ENCODE results near the gene SPTBN4.
"Not testable (repeated sequence)": the region's sequence is repeated elsewhere in the genome, so short reads cannot be mapped to it uniquely, and the experiment has no call there.

The SPTBN4 gene

DNA sequence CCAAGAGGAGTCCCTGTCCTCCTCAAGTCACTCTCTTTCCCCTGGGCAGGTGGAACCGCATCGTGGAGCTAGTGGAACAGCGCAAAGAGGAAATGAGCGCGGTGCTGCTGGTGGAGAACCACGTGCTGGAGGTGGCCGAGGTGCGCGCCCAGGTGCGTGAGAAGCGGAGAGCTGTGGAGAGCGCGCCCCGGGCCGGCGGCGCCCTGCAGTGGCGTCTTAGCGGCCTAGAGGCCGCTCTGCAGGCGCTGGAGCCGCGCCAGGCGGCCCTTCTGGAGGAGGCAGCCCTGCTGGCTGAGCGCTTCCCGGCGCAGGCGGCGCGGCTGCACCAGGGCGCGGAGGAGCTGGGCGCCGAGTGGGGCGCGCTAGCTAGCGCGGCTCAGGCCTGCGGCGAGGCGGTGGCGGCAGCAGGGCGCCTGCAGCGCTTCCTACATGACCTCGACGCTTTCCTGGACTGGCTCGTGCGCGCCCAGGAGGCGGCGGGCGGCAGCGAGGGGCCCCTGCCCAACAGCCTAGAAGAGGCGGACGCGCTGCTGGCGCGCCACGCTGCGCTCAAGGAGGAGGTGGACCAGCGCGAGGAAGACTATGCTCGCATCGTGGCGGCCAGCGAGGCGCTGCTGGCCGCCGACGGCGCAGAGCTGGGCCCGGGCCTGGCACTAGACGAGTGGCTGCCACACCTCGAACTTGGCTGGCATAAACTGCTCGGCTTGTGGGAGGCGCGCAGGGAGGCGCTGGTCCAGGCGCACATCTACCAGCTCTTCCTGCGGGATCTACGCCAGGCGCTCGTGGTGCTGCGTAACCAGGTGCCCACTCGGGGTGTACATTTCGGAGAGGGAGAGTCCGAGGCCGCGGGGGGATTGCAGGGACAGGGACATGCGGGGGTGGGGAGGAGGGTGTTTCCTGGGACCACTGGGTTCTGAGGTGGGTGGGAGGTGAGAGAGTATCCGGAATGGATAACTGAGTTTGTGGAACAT is 52.8 kb downstream of the SPTBN4 start:
- TF ChIP-seq EZH2phosphoT487 (IDR thresholded peaks at IDR 0.05; ENCODE audit: low read length) (no peak), EZH2 (optimal IDR thresholded peaks at IDR 0.05; ENCODE audit: low read depth, low read length) (no peak)
- TF ChIP-seq, protein P1, sequence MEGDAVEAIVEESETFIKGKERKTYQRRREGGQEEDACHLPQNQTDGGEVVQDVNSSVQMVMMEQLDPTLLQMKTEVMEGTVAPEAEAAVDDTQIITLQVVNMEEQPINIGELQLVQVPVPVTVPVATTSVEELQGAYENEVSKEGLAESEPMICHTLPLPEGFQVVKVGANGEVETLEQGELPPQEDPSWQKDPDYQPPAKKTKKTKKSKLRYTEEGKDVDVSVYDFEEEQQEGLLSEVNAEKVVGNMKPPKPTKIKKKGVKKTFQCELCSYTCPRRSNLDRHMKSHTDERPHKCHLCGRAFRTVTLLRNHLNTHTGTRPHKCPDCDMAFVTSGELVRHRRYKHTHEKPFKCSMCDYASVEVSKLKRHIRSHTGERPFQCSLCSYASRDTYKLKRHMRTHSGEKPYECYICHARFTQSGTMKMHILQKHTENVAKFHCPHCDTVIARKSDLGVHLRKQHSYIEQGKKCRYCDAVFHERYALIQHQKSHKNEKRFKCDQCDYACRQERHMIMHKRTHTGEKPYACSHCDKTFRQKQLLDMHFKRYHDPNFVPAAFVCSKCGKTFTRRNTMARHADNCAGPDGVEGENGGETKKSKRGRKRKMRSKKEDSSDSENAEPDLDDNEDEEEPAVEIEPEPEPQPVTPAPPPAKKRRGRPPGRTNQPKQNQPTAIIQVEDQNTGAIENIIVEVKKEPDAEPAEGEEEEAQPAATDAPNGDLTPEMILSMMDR (IDR thresholded peaks at IDR 0.05; ENCODE audit: low read length) = no peak
- Histone ChIP-seq H3K27me3 (replicated peaks; ENCODE audit: insufficient read depth, low read length) (peaks cover 55% of the 10 kb centered on the region), H3K9ac (ENCODE audit: low read length) (no peak overlapping the region), H3K79me2 (ENCODE audit: low read length) (no peaks in the 10 kb centered on the region), H3K9me2 (replicated peaks; ENCODE audit: insufficient read depth, low read length) (no peaks in the 10 kb centered on the region), H2AFZ (ENCODE audit: low read length) (no peak overlapping the region), H3K4me2 (ENCODE audit: low read depth, low read length) (no peak overlapping the region), H3K4me3 (ENCODE audit: low read length) (no peak overlapping the region), H3K36me3 (replicated peaks; ENCODE audit: insufficient read depth, low read length) (no peaks in the 10 kb centered on the region), H3F3A (ENCODE audit: insufficient read depth, low read length) (no peaks in the 10 kb centered on the region), H4K20me1 (ENCODE audit: insufficient read depth, low read length) (no peaks in the 10 kb centered on the region), H3K27ac (ENCODE audit: low read length) (no peak overlapping the region), H3K4me1 (ENCODE audit: low read length) (0 out of 2 replicates have a peak, but pooled peaks cover 2% of the 10 kb centered on the region), H3K9me3 (replicated peaks; ENCODE audit: insufficient read depth, low read length) (no peaks in the 10 kb centered on the region)
- DNase-seq = peak; percentile 25

DNA sequence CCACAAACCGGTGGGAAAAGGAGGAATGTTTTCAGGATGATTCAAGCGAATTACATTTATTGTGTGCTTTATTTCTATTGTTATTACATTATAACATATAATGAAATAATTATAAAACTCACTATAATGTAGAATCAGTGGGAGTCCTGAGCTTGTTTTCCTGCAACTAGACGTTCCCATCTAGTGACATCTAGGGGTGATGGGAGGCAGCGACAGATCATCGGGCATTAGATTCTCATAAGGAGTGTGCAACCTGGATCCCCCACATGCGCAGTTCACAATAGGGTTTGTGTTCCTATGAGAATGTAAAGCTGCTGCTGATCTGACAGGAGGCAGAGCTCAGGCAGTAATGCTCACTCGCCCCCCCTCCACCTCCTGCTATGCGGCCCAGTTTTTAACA is 54.5 kb downstream of the SPTBN4 start:
- Histone ChIP-seq H3K9me3 (replicated peaks; ENCODE audit: insufficient read depth, low read length) (no peaks in the 10 kb centered on the region), H4K20me1 (ENCODE audit: insufficient read depth, low read length) (no peaks in the 10 kb centered on the region), H3K4me3 (ENCODE audit: low read length) (no peak overlapping the region), H3K27me3 (replicated peaks; ENCODE audit: insufficient read depth, low read length) (peaks cover 47% of the 10 kb centered on the region), H3K4me1 (ENCODE audit: low read length) (0 out of 2 replicates have a peak, but pooled peaks cover 2% of the 10 kb centered on the region), H2AFZ (ENCODE audit: low read length) (no peak overlapping the region), H3K36me3 (replicated peaks; ENCODE audit: insufficient read depth, low read length) (no peaks in the 10 kb centered on the region), H3K9me2 (replicated peaks; ENCODE audit: insufficient read depth, low read length) (no peaks in the 10 kb centered on the region), H3F3A (ENCODE audit: insufficient read depth, low read length) (no peaks in the 10 kb centered on the region), H3K9ac (ENCODE audit: low read length) (no peak overlapping the region), H3K79me2 (ENCODE audit: low read length) (no peaks in the 10 kb centered on the region), H3K4me2 (ENCODE audit: low read depth, low read length) (no peak overlapping the region), H3K27ac (ENCODE audit: low read length) (no peak overlapping the region)
- peak; percentile 27 for DNase-seq
- TF ChIP-seq, protein P1 (IDR thresholded peaks at IDR 0.05; ENCODE audit: low read length) = no peak
- no peak for TF ChIP-seq EZH2phosphoT487 (IDR thresholded peaks at IDR 0.05; ENCODE audit: low read length)
- no peak for TF ChIP-seq EZH2 (optimal IDR thresholded peaks at IDR 0.05; ENCODE audit: low read depth, low read length)

DNA sequence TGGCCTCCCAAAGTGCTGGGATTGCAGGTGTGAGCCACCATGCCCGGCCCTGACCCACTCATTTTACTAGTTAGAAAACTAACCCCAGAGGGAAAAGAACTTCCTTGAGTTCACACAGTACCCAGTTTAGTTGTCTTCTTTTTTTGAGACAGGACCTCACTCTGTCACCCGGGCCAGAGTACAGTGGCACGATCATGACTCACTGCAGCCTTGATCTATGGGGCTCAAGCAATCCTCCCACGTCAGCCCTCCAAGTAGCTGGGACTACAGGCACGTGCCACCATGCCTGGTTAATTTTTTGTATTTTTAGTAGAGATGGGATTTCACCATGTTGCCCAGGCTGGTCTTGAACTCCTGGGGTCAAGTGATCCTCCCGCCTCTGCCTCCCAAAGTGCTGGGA is 55.1 kb downstream of the SPTBN4 start:
- peaks cover 44% of the 10 kb centered on the region for H3K27me3 ChIP-seq (replicated peaks; ENCODE audit: insufficient read depth, low read length)
- not testable (repeated sequence) for DNase-seq; H3K27ac ChIP-seq (ENCODE audit: low read length); H3K4me2 ChIP-seq (ENCODE audit: low read depth, low read length); H3K9ac ChIP-seq (ENCODE audit: low read length); H3K4me3 ChIP-seq (ENCODE audit: low read length); H3K36me3 ChIP-seq (replicated peaks; ENCODE audit: insufficient read depth, low read length); H4K20me1 ChIP-seq (ENCODE audit: insufficient read depth, low read length); H3K79me2 ChIP-seq (ENCODE audit: low read length); H3K9me3 ChIP-seq (replicated peaks; ENCODE audit: insufficient read depth, low read length); H2AFZ ChIP-seq (ENCODE audit: low read length); H3F3A ChIP-seq (ENCODE audit: insufficient read depth, low read length); H3K4me1 ChIP-seq (ENCODE audit: low read length); H3K9me2 ChIP-seq (replicated peaks; ENCODE audit: insufficient read depth, low read length)

Data from MM.1S (cell line).